Endothelial cell of umbilical vein (primary cell): ENCODE data around the gene SDCCAG8.

Experiments
- CTCF ChIP-seq, 2 donors: IDR thresholded peaks; 1 replicate in 1 of 2; 2 replicates in 1 of 2; pipeline ENCODE4 v1.5.1; 2011; ENCODE audit warnings: low read length in 2 of 2, mild to moderate bottlenecking in 2 of 2, moderate library complexity in 2 of 2, control low read depth in 1 of 2, inconsistent platforms in 1 of 2, low read depth in 1 of 2; ENCODE audit not compliant: insufficient read depth in 1 of 2; ENCODE audit errors: extremely low read depth in 1 of 2
- GATA2 ChIP-seq: IDR thresholded peaks from 2 replicates; pipeline ENCODE4 v1.7.0; 2011; ENCODE audit warnings: low read depth, mild to moderate bottlenecking, moderate library complexity, mixed read lengths, low read length; ENCODE audit not compliant: insufficient read length, insufficient read depth
- POLR2A ChIP-seq: IDR thresholded peaks from 2 replicates; pipeline ENCODE4 v1.6.1; 2012; ENCODE audit warnings: low read depth, mild to moderate bottlenecking, control low read depth, low read length

GRCh38 chr1:243394066-243394465 lies 138.2 kb downstream of the SDCCAG8 start:
- no peak for TF ChIP-seq CTCF (IDR thresholded peaks at IDR 0.05; ENCODE audit: extremely low read depth in 1 of 2, insufficient read depth in 1 of 2, low read depth in 1 of 2, low read length in 2 of 2)
- TF ChIP-seq POLR2A, result no peak
- TF ChIP-seq GATA2, result no peak
